ENCODE results near the gene RIMOC1.
A peak's percentile ranks its signal among the peaks of the same experiment; 100 is the strongest.
"Not testable (repeated sequence)": the region's sequence is repeated elsewhere in the genome, so short reads cannot be mapped to it uniquely, and the experiment has no call there.

RIMOC1 gene

GRCh38 chr5:41921874-41922273 is 17.7 kb downstream of the RIMOC1 start:
- no peak overlapping the region for H3K4me3 ChIP-seq (ENCODE audit: low read depth in 1 of 2, low read length in 2 of 2)
- peaks cover 13 to 38% of the 10 kb centered on the region in 2 donors for H3K36me3 ChIP-seq (ENCODE audit: control insufficient read depth in 1 of 2, insufficient read depth in 2 of 2, low read length in 2 of 2)
- H3K9ac ChIP-seq (ENCODE audit: low read depth in 1 of 2, low read length in 2 of 2): no peak overlapping the region
- no peak overlapping the region for H3K27ac ChIP-seq (ENCODE audit: low read depth, low read length)
- H3K27me3 ChIP-seq (ENCODE audit: control insufficient read depth in 1 of 2, insufficient read depth in 2 of 2, low read length in 2 of 2): no peaks in the 10 kb centered on the region
- H3K4me1 ChIP-seq (ENCODE audit: control insufficient read depth in 1 of 2, insufficient read depth in 2 of 2, low read length in 2 of 2): peaks cover 0 to 4% of the 10 kb centered on the region in 2 donors
- no peaks in the 10 kb centered on the region for H3K9me3 ChIP-seq (ENCODE audit: control insufficient read depth in 1 of 2, low read length in 2 of 2)

GRCh38 chr5:41924526-41924871 is 20.4 kb downstream of the RIMOC1 start:
- no peaks in the 10 kb centered on the region for H3K9me3 ChIP-seq (ENCODE audit: control insufficient read depth in 1 of 2, low read length in 2 of 2)
- H3K4me1 ChIP-seq (ENCODE audit: control insufficient read depth in 1 of 2, insufficient read depth in 2 of 2, low read length in 2 of 2): peaks cover 0 to 4% of the 10 kb centered on the region in 2 donors
- H3K27ac ChIP-seq (ENCODE audit: low read depth, low read length): peak overlapping the region; percentile 77
- H3K36me3 ChIP-seq (ENCODE audit: control insufficient read depth in 1 of 2, insufficient read depth in 2 of 2, low read length in 2 of 2): peaks cover 12 to 13% of the 10 kb centered on the region in 2 donors
- peak overlapping the region; percentile 85 to 90 for H3K4me3 ChIP-seq (ENCODE audit: low read depth in 1 of 2, low read length in 2 of 2)
- H3K27me3 ChIP-seq (ENCODE audit: control insufficient read depth in 1 of 2, insufficient read depth in 2 of 2, low read length in 2 of 2): no peaks in the 10 kb centered on the region
- H3K9ac ChIP-seq (ENCODE audit: low read depth in 1 of 2, low read length in 2 of 2): peak overlapping the region; percentile 50 to 96

- Histone ChIP-seq H3K27ac (ENCODE audit: low read depth, low read length) (peak within 1 kb of the TSS; percentile 77), H3K36me3 (ENCODE audit: control insufficient read depth in 1 of 2, insufficient read depth in 2 of 2, low read length in 2 of 2) (peaks cover 9 to 11% of the 10 kb centered on the region in 2 donors), H3K9me3 (ENCODE audit: control insufficient read depth in 1 of 2, low read length in 2 of 2) (no peaks in the 10 kb centered on the region), H3K27me3 (ENCODE audit: control insufficient read depth in 1 of 2, insufficient read depth in 2 of 2, low read length in 2 of 2) (no peaks in the 10 kb centered on the region), H3K4me1 (ENCODE audit: control insufficient read depth in 1 of 2, insufficient read depth in 2 of 2, low read length in 2 of 2) (peaks cover 0 to 4% of the 10 kb centered on the region in 2 donors), H3K4me3 (ENCODE audit: low read depth in 1 of 2, low read length in 2 of 2) (peak within 1 kb of the TSS; percentile 85 to 90), H3K9ac (ENCODE audit: low read depth in 1 of 2, low read length in 2 of 2) (peak within 1 kb of the TSS; percentile 50 to 96)
These were observed 20.9 kb downstream of the RIMOC1 start, which contains the start of gene FBXO4 for GRCh38 chr5:41924872-41925554. Gene FBXO4 (plus strand): TSS chr5:41925281. CDS start chr5:41925310, 29 bp downstream.

- H3K27ac ChIP-seq (ENCODE audit: low read depth, low read length): peak overlapping the region; percentile 77
- no peaks in the 10 kb centered on the region for H3K9me3 ChIP-seq (ENCODE audit: control insufficient read depth in 1 of 2, low read length in 2 of 2)
- H3K9ac ChIP-seq (ENCODE audit: low read depth in 1 of 2, low read length in 2 of 2): peak overlapping the region; percentile 50 to 96
- peaks cover 5 to 7% of the 10 kb centered on the region in 2 donors for H3K36me3 ChIP-seq (ENCODE audit: control insufficient read depth in 1 of 2, insufficient read depth in 2 of 2, low read length in 2 of 2)
- H3K4me3 ChIP-seq (ENCODE audit: low read depth in 1 of 2, low read length in 2 of 2): peak overlapping the region; percentile 85 to 90
- peaks cover 0 to 4% of the 10 kb centered on the region in 2 donors for H3K4me1 ChIP-seq (ENCODE audit: control insufficient read depth in 1 of 2, insufficient read depth in 2 of 2, low read length in 2 of 2)
- H3K27me3 ChIP-seq (ENCODE audit: control insufficient read depth in 1 of 2, insufficient read depth in 2 of 2, low read length in 2 of 2): no peaks in the 10 kb centered on the region
These were observed 21.4 kb downstream of the RIMOC1 start for GRCh38 chr5:41925555-41925951.

- Histone ChIP-seq H3K27me3 (ENCODE audit: control insufficient read depth in 1 of 2, insufficient read depth in 2 of 2, low read length in 2 of 2) (no peaks in the 10 kb centered on the region), H3K9me3 (ENCODE audit: control insufficient read depth in 1 of 2, low read length in 2 of 2) (no peaks in the 10 kb centered on the region), H3K4me3 (ENCODE audit: low read depth in 1 of 2, low read length in 2 of 2) (no peak overlapping the region), H3K27ac (ENCODE audit: low read depth, low read length) (no peak overlapping the region), H3K4me1 (ENCODE audit: control insufficient read depth in 1 of 2, insufficient read depth in 2 of 2, low read length in 2 of 2) (peaks cover 0 to 4% of the 10 kb centered on the region in 2 donors), H3K9ac (ENCODE audit: low read depth in 1 of 2, low read length in 2 of 2) (no peak overlapping the region), H3K36me3 (ENCODE audit: control insufficient read depth in 1 of 2, insufficient read depth in 2 of 2, low read length in 2 of 2) (peaks cover 5 to 8% of the 10 kb centered on the region in 2 donors)
These were observed 23.5 kb downstream of the RIMOC1 start for GRCh38 chr5:41927604-41928003.

- no peak overlapping the region for H3K27ac ChIP-seq (ENCODE audit: low read depth, low read length)
- H3K4me1 ChIP-seq (ENCODE audit: control insufficient read depth in 1 of 2, insufficient read depth in 2 of 2, low read length in 2 of 2): peaks cover 0 to 4% of the 10 kb centered on the region in 2 donors
- H3K9ac ChIP-seq (ENCODE audit: low read depth in 1 of 2, low read length in 2 of 2): no peak overlapping the region
- no peaks in the 10 kb centered on the region for H3K27me3 ChIP-seq (ENCODE audit: control insufficient read depth in 1 of 2, insufficient read depth in 2 of 2, low read length in 2 of 2)
- no peaks in the 10 kb centered on the region for H3K9me3 ChIP-seq (ENCODE audit: control insufficient read depth in 1 of 2, low read length in 2 of 2)
- H3K36me3 ChIP-seq (ENCODE audit: control insufficient read depth in 1 of 2, insufficient read depth in 2 of 2, low read length in 2 of 2): peaks cover 5 to 8% of the 10 kb centered on the region in 2 donors
- H3K4me3 ChIP-seq (ENCODE audit: low read depth in 1 of 2, low read length in 2 of 2): no peak overlapping the region
These were observed 24.9 kb downstream of the RIMOC1 start for GRCh38 chr5:41929035-41929434.

GRCh38 chr5:41932770-41933169 is 28.6 kb downstream of the RIMOC1 start:
- no peak overlapping the region for H3K9ac ChIP-seq (ENCODE audit: low read depth in 1 of 2, low read length in 2 of 2)
- H3K4me1 ChIP-seq (ENCODE audit: control insufficient read depth in 1 of 2, insufficient read depth in 2 of 2, low read length in 2 of 2): no peaks in the 10 kb centered on the region
- no peaks in the 10 kb centered on the region for H3K9me3 ChIP-seq (ENCODE audit: control insufficient read depth in 1 of 2, low read length in 2 of 2)
- no peak overlapping the region for H3K4me3 ChIP-seq (ENCODE audit: low read depth in 1 of 2, low read length in 2 of 2)
- H3K27ac ChIP-seq (ENCODE audit: low read depth, low read length): no peak overlapping the region
- peaks cover 11 to 13% of the 10 kb centered on the region in 2 donors for H3K36me3 ChIP-seq (ENCODE audit: control insufficient read depth in 1 of 2, insufficient read depth in 2 of 2, low read length in 2 of 2)
- no peaks in the 10 kb centered on the region for H3K27me3 ChIP-seq (ENCODE audit: control insufficient read depth in 1 of 2, insufficient read depth in 2 of 2, low read length in 2 of 2)

GRCh38 chr5:41935544-41935943 is 31.4 kb downstream of the RIMOC1 start:
- no peaks in the 10 kb centered on the region for H3K9me3 ChIP-seq (ENCODE audit: control insufficient read depth in 1 of 2, low read length in 2 of 2)
- H3K4me3 ChIP-seq (ENCODE audit: low read depth in 1 of 2, low read length in 2 of 2): no peak overlapping the region
- no peaks in the 10 kb centered on the region for H3K4me1 ChIP-seq (ENCODE audit: control insufficient read depth in 1 of 2, insufficient read depth in 2 of 2, low read length in 2 of 2)
- H3K27ac ChIP-seq (ENCODE audit: low read depth, low read length): no peak overlapping the region
- H3K9ac ChIP-seq (ENCODE audit: low read depth in 1 of 2, low read length in 2 of 2): no peak overlapping the region
- peaks cover 10 to 11% of the 10 kb centered on the region in 2 donors for H3K36me3 ChIP-seq (ENCODE audit: control insufficient read depth in 1 of 2, insufficient read depth in 2 of 2, low read length in 2 of 2)
- no peaks in the 10 kb centered on the region for H3K27me3 ChIP-seq (ENCODE audit: control insufficient read depth in 1 of 2, insufficient read depth in 2 of 2, low read length in 2 of 2)

GRCh38 chr5:41940641-41941040 is 36.5 kb downstream of the RIMOC1 start:
- Histone ChIP-seq H3K9ac (ENCODE audit: low read depth in 1 of 2, low read length in 2 of 2) (no peak overlapping the region), H3K9me3 (ENCODE audit: control insufficient read depth in 1 of 2, low read length in 2 of 2) (no peaks in the 10 kb centered on the region), H3K4me3 (ENCODE audit: low read depth in 1 of 2, low read length in 2 of 2) (no peak overlapping the region), H3K27me3 (ENCODE audit: control insufficient read depth in 1 of 2, insufficient read depth in 2 of 2, low read length in 2 of 2) (no peaks in the 10 kb centered on the region), H3K27ac (ENCODE audit: low read depth, low read length) (no peak overlapping the region), H3K36me3 (ENCODE audit: control insufficient read depth in 1 of 2, insufficient read depth in 2 of 2, low read length in 2 of 2) (peaks cover under 1 to 5% of the 10 kb centered on the region in 2 donors), H3K4me1 (ENCODE audit: control insufficient read depth in 1 of 2, insufficient read depth in 2 of 2, low read length in 2 of 2) (no peaks in the 10 kb centered on the region)

GRCh38 chr5:41945332-41945955 is 41.3 kb downstream of the RIMOC1 start:
- H3K4me1 ChIP-seq (ENCODE audit: control insufficient read depth in 1 of 2, insufficient read depth in 2 of 2, low read length in 2 of 2); H3K9ac ChIP-seq (ENCODE audit: low read depth in 1 of 2, low read length in 2 of 2); H3K27ac ChIP-seq (ENCODE audit: low read depth, low read length); H3K36me3 ChIP-seq (ENCODE audit: control insufficient read depth in 1 of 2, insufficient read depth in 2 of 2, low read length in 2 of 2); H3K27me3 ChIP-seq (ENCODE audit: control insufficient read depth in 1 of 2, insufficient read depth in 2 of 2, low read length in 2 of 2); H3K9me3 ChIP-seq (ENCODE audit: control insufficient read depth in 1 of 2, low read length in 2 of 2); H3K4me3 ChIP-seq (ENCODE audit: low read depth in 1 of 2, low read length in 2 of 2): not testable (repeated sequence)

Data from duodenal mucosa (tissue), 2 donors.